Fibroblast of lung (primary cell): ENCODE results near the gene SPOCD1.

Source experiments
- EZH2 ChIP-seq: IDR thresholded peaks from 2 replicates; pipeline ENCODE4 v1.5.1; 2012; ENCODE audit warnings: low read length, control low read depth, mild to moderate bottlenecking; ENCODE audit errors: missing control alignments
- TF ChIP-seq, protein P1 (sequence below), 2 donors: IDR thresholded peaks in 1 of 2; conservative IDR thresholded peaks in 1 of 2; 1 replicate in 1 of 2; 2 replicates in 1 of 2; pipeline ENCODE4 v1.5.1; 2011 to 2012; ENCODE audit warnings: low read length in 2 of 2, control low read depth in 1 of 2, inconsistent platforms in 1 of 2, low read depth in 1 of 2, mild to moderate bottlenecking in 1 of 2

DNA sequence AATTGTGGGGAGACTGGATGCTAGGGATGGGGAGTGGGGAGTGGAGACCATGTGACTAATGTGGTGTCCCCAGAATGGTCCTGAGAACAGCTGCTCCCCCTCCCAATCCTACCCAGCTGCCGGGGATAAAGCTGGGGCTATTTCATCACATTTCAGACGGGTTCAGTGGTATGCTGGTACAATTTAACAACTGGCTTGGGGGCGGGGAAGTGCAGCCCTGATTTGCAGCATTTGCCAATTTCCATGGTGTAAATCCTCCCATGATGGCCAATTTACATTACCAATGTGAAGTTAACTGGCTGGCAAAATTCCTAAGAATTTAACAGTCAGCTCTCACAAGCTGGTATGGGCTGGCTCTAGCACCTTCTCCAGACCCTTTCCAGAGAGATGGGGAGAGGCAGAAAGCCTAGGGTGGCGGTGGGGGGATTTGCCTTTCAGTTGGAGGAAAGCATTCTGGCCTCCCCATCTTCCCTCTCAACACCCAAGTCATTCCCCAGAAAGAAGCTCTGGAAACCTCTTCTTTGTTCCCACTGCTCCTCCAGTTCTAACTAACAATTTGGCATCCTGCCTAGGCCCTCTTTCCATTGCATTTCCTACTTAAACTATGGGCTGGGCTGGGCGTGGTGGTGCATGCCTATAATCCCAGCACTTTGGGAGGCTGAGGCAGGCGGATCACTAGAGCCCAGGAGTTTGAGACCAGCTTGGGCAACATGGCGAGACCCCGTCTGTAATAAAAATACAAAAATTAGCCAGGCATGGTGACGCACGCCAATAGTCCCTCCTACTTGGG, 40.4 kb downstream of the SPOCD1 start:
- TF ChIP-seq, protein P1, sequence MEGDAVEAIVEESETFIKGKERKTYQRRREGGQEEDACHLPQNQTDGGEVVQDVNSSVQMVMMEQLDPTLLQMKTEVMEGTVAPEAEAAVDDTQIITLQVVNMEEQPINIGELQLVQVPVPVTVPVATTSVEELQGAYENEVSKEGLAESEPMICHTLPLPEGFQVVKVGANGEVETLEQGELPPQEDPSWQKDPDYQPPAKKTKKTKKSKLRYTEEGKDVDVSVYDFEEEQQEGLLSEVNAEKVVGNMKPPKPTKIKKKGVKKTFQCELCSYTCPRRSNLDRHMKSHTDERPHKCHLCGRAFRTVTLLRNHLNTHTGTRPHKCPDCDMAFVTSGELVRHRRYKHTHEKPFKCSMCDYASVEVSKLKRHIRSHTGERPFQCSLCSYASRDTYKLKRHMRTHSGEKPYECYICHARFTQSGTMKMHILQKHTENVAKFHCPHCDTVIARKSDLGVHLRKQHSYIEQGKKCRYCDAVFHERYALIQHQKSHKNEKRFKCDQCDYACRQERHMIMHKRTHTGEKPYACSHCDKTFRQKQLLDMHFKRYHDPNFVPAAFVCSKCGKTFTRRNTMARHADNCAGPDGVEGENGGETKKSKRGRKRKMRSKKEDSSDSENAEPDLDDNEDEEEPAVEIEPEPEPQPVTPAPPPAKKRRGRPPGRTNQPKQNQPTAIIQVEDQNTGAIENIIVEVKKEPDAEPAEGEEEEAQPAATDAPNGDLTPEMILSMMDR (conservative IDR thresholded peaks at IDR 0.05 in 1 of 2, IDR thresholded peaks at IDR 0.05 in 1 of 2; ENCODE audit: low read depth in 1 of 2, low read length in 2 of 2), result no peak
- TF ChIP-seq EZH2, result no peak
